ENCODE results near the gene SH3GL1. TPM values are rescaled to one million over a fixed set of nuclear protein-coding genes. Genes with fewer than 3 reads are reported as not detected.

The SH3GL1 gene
- polyA plus RNA-seq, 1 experiment, result 40.2 TPM

- Histone ChIP-seq H3K4me3 (ENCODE audit: low read depth, low read length) (no peak overlapping the region), H3K27ac (ENCODE audit: low read depth, low read length) (no peak overlapping the region), H3K9me3 (ENCODE audit: control insufficient read depth, insufficient read depth, low read length) (no peaks in the 10 kb centered on the region; the same call in 1 of the 2 replicates), H3K27me3 (ENCODE audit: control insufficient read depth, insufficient read depth, low read length) (no peaks in the 10 kb centered on the region)
- DNase-seq (ENCODE audit: low read depth, low spot score), result no peak
- POLR2A ChIA-PET, result no interaction called here
- CTCF ChIA-PET, result interaction anchor here (1.0 kb wide), 1 partner anchor 33 kb away, joined by 3 read pairs; no protein-coding TSS in a partner anchor
- TF ChIP-seq, protein P1, sequence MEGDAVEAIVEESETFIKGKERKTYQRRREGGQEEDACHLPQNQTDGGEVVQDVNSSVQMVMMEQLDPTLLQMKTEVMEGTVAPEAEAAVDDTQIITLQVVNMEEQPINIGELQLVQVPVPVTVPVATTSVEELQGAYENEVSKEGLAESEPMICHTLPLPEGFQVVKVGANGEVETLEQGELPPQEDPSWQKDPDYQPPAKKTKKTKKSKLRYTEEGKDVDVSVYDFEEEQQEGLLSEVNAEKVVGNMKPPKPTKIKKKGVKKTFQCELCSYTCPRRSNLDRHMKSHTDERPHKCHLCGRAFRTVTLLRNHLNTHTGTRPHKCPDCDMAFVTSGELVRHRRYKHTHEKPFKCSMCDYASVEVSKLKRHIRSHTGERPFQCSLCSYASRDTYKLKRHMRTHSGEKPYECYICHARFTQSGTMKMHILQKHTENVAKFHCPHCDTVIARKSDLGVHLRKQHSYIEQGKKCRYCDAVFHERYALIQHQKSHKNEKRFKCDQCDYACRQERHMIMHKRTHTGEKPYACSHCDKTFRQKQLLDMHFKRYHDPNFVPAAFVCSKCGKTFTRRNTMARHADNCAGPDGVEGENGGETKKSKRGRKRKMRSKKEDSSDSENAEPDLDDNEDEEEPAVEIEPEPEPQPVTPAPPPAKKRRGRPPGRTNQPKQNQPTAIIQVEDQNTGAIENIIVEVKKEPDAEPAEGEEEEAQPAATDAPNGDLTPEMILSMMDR (IDR thresholded peaks at IDR 0.05; ENCODE audit: low read depth, low read length), result no peak
Observed at GRCh38 chr19:4447327-4448146, 47.2 kb upstream of the SH3GL1 start.

GRCh38 chr19:4446704-4447200, 46.4 kb upstream of the SH3GL1 start:
- CTCF ChIA-PET, result no interaction called here
- TF ChIP-seq, protein P1 (IDR thresholded peaks at IDR 0.05; ENCODE audit: low read depth, low read length), result no peak

DNA sequence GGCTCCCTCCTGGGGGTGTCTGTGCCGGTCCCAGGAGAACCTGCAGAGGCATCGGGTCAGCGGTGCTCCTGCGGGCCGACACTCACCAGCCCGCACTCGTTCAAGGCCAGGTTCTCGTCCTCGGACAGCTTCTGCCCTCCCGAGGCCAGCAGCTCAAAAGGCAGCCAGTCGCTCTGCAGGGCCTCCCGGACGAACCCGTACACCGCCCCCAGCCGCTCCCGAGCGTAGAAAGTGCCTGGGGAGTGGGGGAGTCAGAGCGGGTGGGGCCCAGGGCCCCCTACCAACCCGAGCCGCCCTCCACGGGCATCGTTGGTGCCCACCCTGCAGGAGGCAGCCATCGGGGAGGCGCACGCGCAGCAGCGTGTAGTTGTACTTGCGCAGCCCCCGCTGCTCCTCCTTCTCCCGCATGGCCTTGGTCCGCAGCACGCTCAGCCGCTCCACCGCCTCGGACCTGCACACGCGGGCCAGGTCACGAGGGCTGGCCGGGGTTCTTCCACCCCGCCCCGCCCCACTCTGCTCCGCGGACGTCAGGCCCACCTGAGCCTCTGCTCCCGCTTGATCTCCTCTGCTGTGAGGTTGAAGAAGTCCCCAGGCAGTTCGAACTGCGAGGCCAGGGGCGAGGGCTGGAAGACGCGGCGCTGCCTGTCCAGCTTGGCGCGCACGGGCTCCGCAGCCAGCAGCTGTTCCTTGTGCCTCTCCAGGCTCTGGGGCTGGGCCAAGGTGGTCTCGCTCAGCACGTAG, 45.8 kb upstream of the SH3GL1 start:
- CTCF ChIA-PET, result no interaction called here
- DNase-seq (ENCODE audit: low read depth, low spot score), result no peak

More at GRCh38 chr19:4446704-4447200, 46.4 kb upstream of the SH3GL1 start:
- no peak overlapping the region for H3K4me3 ChIP-seq (ENCODE audit: low read depth, low read length)
- DNase-seq (ENCODE audit: low read depth, low spot score), result no peak
- H3K27ac ChIP-seq (ENCODE audit: low read depth, low read length), result no peak overlapping the region
- POLR2A ChIA-PET, result no interaction called here
- no peaks in the 10 kb centered on the region; the same call in 1 of the 2 replicates for H3K9me3 ChIP-seq (ENCODE audit: control insufficient read depth, insufficient read depth, low read length)
- H3K27me3 ChIP-seq (ENCODE audit: control insufficient read depth, insufficient read depth, low read length), result no peaks in the 10 kb centered on the region

DNA sequence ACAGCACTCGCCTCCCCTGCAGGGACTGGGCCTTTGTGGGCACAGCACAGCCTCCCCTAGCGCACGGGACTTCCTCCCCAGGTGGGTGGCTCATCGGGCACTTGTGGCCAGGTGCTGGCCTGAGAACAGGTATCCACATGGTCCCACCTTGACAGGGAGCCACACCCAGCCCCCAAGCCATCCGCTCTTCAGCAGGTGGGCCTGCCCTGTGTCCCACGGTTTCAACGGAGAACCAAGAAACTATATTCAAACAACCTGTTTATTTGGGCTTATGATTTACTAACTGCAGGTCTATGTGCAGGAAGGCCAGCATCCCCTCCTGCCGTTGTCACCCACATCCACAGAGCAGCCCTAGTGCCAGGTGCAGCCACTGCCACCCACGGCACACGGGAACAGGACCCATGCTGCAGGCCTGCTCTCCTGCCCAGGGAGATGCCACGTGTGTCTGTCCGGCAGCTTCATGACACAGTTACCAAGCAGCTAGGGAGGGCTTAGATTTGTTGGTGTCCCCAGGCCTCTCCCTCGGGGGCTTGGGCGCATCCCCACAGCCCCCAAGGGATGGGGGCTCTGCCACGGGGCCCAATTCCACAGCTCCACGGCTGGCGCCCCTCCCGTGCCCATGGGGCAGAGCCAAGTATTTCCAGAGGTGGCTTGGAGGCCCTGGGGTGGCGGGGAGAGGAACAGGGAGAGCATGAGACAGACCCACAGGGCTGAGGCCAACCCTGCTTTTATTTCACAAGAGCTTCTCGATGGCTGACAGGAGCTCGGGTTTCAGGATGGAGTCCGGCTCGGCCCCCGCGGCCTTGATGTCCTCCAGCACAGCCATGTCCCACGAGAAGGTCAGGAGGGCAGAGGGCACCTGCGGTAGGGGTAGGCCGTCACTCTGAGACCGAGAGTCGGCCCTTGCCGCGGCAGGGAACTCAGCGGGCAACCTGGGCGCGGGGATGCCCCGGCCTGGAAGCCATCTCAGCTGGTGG, 44.7 kb upstream of the SH3GL1 start:
- no peaks in the 10 kb centered on the region for H3K27me3 ChIP-seq (ENCODE audit: control insufficient read depth, insufficient read depth, low read length)
- no peak overlapping the region for H3K27ac ChIP-seq (ENCODE audit: low read depth, low read length)
- POLR2A ChIA-PET, result interaction anchor here (0.6 to 2.3 kb wide), 3 partner anchors 10 to 33 kb away, joined by 3 to 17 read pairs (median 4); no protein-coding TSS in a partner anchor
- H3K4me3 ChIP-seq (ENCODE audit: low read depth, low read length), result no peak overlapping the region
- H3K9me3 ChIP-seq (ENCODE audit: control insufficient read depth, insufficient read depth, low read length), result no peaks in the 10 kb centered on the region; the same call in 1 of the 2 replicates
- CTCF ChIA-PET, result no interaction called here
- DNase-seq (ENCODE audit: low read depth, low spot score), result no peak
- TF ChIP-seq, protein P1 (IDR thresholded peaks at IDR 0.05; ENCODE audit: low read depth, low read length), result no peak

More for the DNA sequence above, 45.8 kb upstream of the SH3GL1 start:
- TF ChIP-seq, protein P1 (IDR thresholded peaks at IDR 0.05; ENCODE audit: low read depth, low read length), result no peak
- no peaks in the 10 kb centered on the region for H3K27me3 ChIP-seq (ENCODE audit: control insufficient read depth, insufficient read depth, low read length)
- no peak overlapping the region for H3K27ac ChIP-seq (ENCODE audit: low read depth, low read length)
- H3K9me3 ChIP-seq (ENCODE audit: control insufficient read depth, insufficient read depth, low read length), result no peaks in the 10 kb centered on the region; the same call in 1 of the 2 replicates
- POLR2A ChIA-PET, result interaction anchor here (0.6 to 2.3 kb wide), 2 partner anchors 9 to 34 kb away, joined by 3 to 17 read pairs; no protein-coding TSS in a partner anchor
- H3K4me3 ChIP-seq (ENCODE audit: low read depth, low read length), result no peak overlapping the region

Measured in AG04450 (cell line).